ENCODE results near the gene DPEP2NB. TPM values are rescaled to one million over a fixed set of nuclear protein-coding genes. Genes with fewer than 3 reads are reported as not detected.

The DPEP2NB gene, protein sequence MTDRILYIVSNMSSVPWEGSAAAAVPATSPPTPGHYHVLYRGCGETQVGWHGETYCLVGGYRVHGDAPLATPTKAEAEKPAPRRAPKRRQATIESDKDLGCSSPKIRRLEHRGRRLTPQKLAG
- total RNA-seq = not detected in 2 replicates

DNA sequence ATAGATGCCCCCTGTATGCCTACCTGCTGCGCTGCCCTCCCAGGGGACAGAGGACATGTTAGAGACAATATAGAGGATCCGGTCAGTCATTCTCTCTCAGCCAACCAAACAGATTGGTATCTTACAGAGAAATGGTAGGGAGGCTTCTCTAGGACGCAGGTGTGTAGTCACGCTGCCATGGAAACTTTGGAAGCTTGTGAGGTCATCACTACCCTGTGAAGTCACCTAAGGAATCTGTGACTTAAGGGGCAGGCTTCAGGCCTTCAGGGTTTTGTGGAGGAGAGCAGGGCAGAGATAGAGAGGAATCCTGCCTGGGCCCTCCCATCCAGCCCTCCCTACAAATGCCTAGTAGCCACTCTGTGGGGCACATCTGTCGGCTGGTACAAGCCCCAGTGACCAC is at the start of gene DPEP2NB:
TSS of gene DPEP2NB (minus strand) at position 231 of the 400 bp plus-strand sequence. CDS start at position 90, 141 bp downstream.
- no peak within 1 kb of the TSS for H3K4me3 ChIP-seq (ENCODE audit: low read depth, low read length)

GRCh38 chr16:68064791-68065365 is 49.2 kb upstream of the DPEP2NB start:
- TF ChIP-seq CTCF (conservative IDR thresholded peaks at IDR 0.05; ENCODE audit: low read depth, low read length) = peak; percentile 89
- H3K4me3 ChIP-seq (ENCODE audit: low read depth, low read length) = no peak overlapping the region
- no peak for DNase-seq (ENCODE audit: low read depth)

More for the DNA sequence above, at the start of gene DPEP2NB:
- DNase-seq (ENCODE audit: low read depth) = no peak
- TF ChIP-seq CTCF (conservative IDR thresholded peaks at IDR 0.05; ENCODE audit: low read depth, low read length) = no peak

- no peak for TF ChIP-seq CTCF (conservative IDR thresholded peaks at IDR 0.05; ENCODE audit: low read depth, low read length)
- H3K4me3 ChIP-seq (ENCODE audit: low read depth, low read length) = no peak overlapping the region
- DNase-seq (ENCODE audit: low read depth) = no peak
These were observed 47.2 kb upstream of the DPEP2NB start for GRCh38 chr16:68062910-68063393.

DNA sequence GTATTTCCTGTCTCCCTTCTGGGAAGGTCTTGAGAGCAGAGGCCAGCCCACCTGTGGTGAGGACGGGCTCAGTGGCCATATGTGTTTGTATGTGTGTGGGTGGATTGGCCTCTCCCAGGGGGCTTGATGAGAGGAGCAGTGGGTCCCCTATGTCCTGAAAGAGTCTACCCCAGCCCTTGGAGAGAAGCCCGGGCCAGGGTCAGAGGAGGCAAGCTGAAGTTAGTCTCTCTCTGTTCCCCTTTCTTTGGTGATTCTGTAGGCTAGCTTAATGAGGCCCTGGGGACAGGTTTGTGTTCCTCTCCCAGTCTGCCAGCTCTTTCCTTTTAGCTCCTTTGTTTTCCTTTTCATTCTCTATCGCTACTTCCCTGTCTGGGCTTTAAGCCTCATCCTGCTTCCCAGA is 45.7 kb upstream of the DPEP2NB start:
- no peak overlapping the region for H3K4me3 ChIP-seq (ENCODE audit: low read depth, low read length)
- no peak for TF ChIP-seq CTCF (conservative IDR thresholded peaks at IDR 0.05; ENCODE audit: low read depth, low read length)
- DNase-seq (ENCODE audit: low read depth) = no peak

- no peak overlapping the region for H3K4me3 ChIP-seq (ENCODE audit: low read depth, low read length)
- no peak for TF ChIP-seq CTCF (conservative IDR thresholded peaks at IDR 0.05; ENCODE audit: low read depth, low read length)
- no peak for DNase-seq (ENCODE audit: low read depth)
These were observed 44.1 kb upstream of the DPEP2NB start for GRCh38 chr16:68059804-68060203.

DNA sequence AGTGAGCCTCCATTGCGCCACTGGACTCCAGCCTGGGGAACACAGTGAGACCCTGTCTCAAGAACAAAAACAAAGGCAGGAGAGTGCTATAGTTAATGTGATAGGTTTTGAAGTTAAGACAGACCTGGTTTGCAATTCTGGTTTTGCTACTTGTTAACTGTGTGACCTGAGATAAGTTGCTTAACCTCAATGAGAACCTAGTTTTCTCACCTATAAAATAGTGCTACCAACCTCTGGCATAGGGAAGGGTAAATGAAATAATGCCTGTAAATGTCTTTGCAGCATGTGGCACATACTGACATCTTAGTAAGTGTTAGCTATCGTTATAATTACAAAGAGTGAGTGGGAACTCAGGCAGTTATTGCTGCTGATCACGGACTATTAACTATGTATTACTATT is 39.7 kb upstream of the DPEP2NB start:
- no peak for TF ChIP-seq CTCF (conservative IDR thresholded peaks at IDR 0.05; ENCODE audit: low read depth, low read length)
- no peak for DNase-seq (ENCODE audit: low read depth)
- no peak overlapping the region for H3K4me3 ChIP-seq (ENCODE audit: low read depth, low read length)

DNA sequence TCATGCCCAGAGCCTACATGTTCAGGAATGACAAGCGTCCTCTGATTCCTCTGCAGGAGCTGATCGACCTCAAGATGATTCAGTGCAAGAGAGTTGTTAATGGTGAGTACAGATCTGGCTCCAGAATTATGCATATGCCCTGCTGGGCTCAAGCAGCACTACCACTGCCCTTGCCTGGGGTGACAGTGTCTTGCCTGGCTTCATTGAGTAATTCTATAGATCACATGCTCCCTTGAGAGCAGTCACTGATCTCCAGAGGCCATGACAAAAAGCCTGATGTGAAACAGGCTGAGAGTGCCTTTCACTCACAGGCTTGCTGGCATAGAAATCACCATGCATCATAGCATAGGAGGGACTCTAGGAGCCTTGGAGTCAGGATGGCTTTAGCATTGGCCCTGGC is 33.7 kb upstream of the DPEP2NB start:
- TF ChIP-seq CTCF (conservative IDR thresholded peaks at IDR 0.05; ENCODE audit: low read depth, low read length) = no peak

More for the DNA sequence above, 33.7 kb upstream of the DPEP2NB start:
- no peak overlapping the region for H3K4me3 ChIP-seq (ENCODE audit: low read depth, low read length)
- DNase-seq (ENCODE audit: low read depth) = no peak
